IMR-90 (cell line): ENCODE measurements around the gene ADAM12. TPM values are rescaled to one million over a fixed set of nuclear protein-coding genes. Genes with fewer than 3 reads are reported as not detected.
A peak's percentile ranks its signal among the peaks of the same experiment; 100 is the strongest.

Source experiments
- ATAC-seq: fragments of 200-7000 bp; cut with Tn5 transposase; 2 replicates; pipeline ENCODE4 v1.9.1; 2020; ENCODE audit warnings: low read depth, mild to moderate bottlenecking, moderate library complexity
- BruUV-seq: library from RNA; stranded (reverse); fragments of 400-500 nt; replicated peaks from 2 replicates; lab custom pipeline; 2021; lab: Mats Ljungman, UMichigan
- CTCF ChIA-PET: fragments of 300-600 bp; formaldehyde crosslinking; extraction: SDS; loops from one replicate; lab custom pipeline; 2021; ENCODE audit warnings: antibody characterized with exemption; lab: Yijun Ruan, JAX
- POLR2A ChIA-PET: fragments of 300-600 bp; sonication (Branson Sonifier 250); formaldehyde crosslinking; loops from one replicate; lab custom pipeline; 2022; ENCODE audit warnings: antibody characterized with exemption; ENCODE audit not compliant: unreplicated experiment; lab: Charles Lee
- DNase-seq: peaks from one replicate; pipeline ENCODE4 v3.0.0; 2013
- H2AFZ ChIP-seq: replicated peaks from 2 replicates; pipeline ENCODE3; 2013; ENCODE audit warnings: low read length, mild to moderate bottlenecking; ENCODE audit not compliant: poor library complexity
- H2AK5ac ChIP-seq: 2 replicates; pipeline ENCODE4 v1.6.1; 2013; ENCODE audit warnings: low read depth, low read length, inconsistent platforms
- H2AK9ac ChIP-seq: replicated peaks from 2 replicates; pipeline ENCODE3; 2013; ENCODE audit warnings: mild to moderate bottlenecking, low read depth, low read length, moderate library complexity; ENCODE audit not compliant: poor library complexity
- H2BK120ac ChIP-seq: 2 replicates; pipeline ENCODE4 v1.6.1; 2013; ENCODE audit warnings: low read depth, low read length, inconsistent platforms
- H2BK15ac ChIP-seq: 3 replicates; pipeline ENCODE4 v1.6.1; 2013; ENCODE audit warnings: low read depth, low read length, inconsistent platforms
- H2BK20ac ChIP-seq: 2 replicates; pipeline ENCODE4 v1.6.1; 2013; ENCODE audit warnings: low read depth, mild to moderate bottlenecking, inconsistent platforms, low read length, moderate library complexity
- H2BK5ac ChIP-seq: 2 replicates; pipeline ENCODE4 v1.6.1; 2013; ENCODE audit warnings: mild to moderate bottlenecking, low read depth, low read length, inconsistent platforms; ENCODE audit not compliant: poor library complexity, severe bottlenecking
- H3K14ac ChIP-seq: replicated peaks from 2 replicates; pipeline ENCODE4 v1.6.1; 2013; ENCODE audit warnings: low read depth, low read length, inconsistent platforms
- H3K18ac ChIP-seq: 2 replicates; pipeline ENCODE4 v1.6.1; 2013; ENCODE audit warnings: low read depth, low read length, control low read depth
- H3K23ac ChIP-seq: 2 replicates; pipeline ENCODE4 v1.6.1; 2013; ENCODE audit warnings: low read depth, low read length, inconsistent platforms
- H3K27ac ChIP-seq: 2 replicates; pipeline ENCODE4 v1.5.1; 2013; ENCODE audit warnings: mild to moderate bottlenecking, control low read depth, low read length; ENCODE audit not compliant: insufficient read depth
- H3K27me3 ChIP-seq: 2 replicates; pipeline ENCODE4 v1.6.1; 2013; ENCODE audit warnings: low read length; ENCODE audit not compliant: control insufficient read depth, insufficient read depth
- H3K36me3 ChIP-seq: 2 replicates; pipeline ENCODE4 v1.6.1; 2013; ENCODE audit warnings: low read length, mixed read lengths; ENCODE audit not compliant: control insufficient read depth, insufficient read depth
- H3K4ac ChIP-seq: 2 replicates; pipeline ENCODE4 v1.6.1; 2013; ENCODE audit warnings: low read depth, low read length, inconsistent platforms
- H3K4me1 ChIP-seq: 2 replicates; pipeline ENCODE4 v1.6.1; 2013; ENCODE audit warnings: low read length, mixed read lengths; ENCODE audit not compliant: control insufficient read depth, insufficient read depth
- H3K4me2 ChIP-seq: 2 replicates; pipeline ENCODE4 v1.6.1; 2013; ENCODE audit warnings: low read depth, mild to moderate bottlenecking, control low read depth, low read length, moderate library complexity
- H3K4me3 ChIP-seq: 2 replicates; pipeline ENCODE4 v1.5.1; 2013; ENCODE audit warnings: low read depth, mild to moderate bottlenecking, control low read depth, low read length, moderate library complexity; ENCODE audit not compliant: insufficient read depth
- H3K56ac ChIP-seq: 2 replicates; pipeline ENCODE4 v1.6.1; 2013; ENCODE audit warnings: low read length, inconsistent platforms; ENCODE audit not compliant: insufficient read depth; ENCODE audit errors: extremely low read depth
- H3K79me1 ChIP-seq, 2 experiments: 2 replicates each; pipeline ENCODE4 v1.6.1; 2013; ENCODE audit warnings: low read length in 2 of 2, inconsistent platforms in 1 of 2, low read depth in 1 of 2
- H3K9ac ChIP-seq: 2 replicates; pipeline ENCODE4 v1.6.1; 2013; ENCODE audit warnings: low read depth, low read length, control low read depth
- H3K9me1 ChIP-seq: 2 replicates; pipeline ENCODE4 v1.6.1; 2013; ENCODE audit warnings: low read length, inconsistent platforms; ENCODE audit not compliant: insufficient read depth
- H3K9me3 ChIP-seq: 2 replicates; pipeline ENCODE4 v1.6.1; 2013; ENCODE audit warnings: low read length; ENCODE audit not compliant: control insufficient read depth, insufficient read depth
- H4K20me1 ChIP-seq: 2 replicates; pipeline ENCODE4 v1.6.1; 2013; ENCODE audit warnings: low read length, inconsistent platforms; ENCODE audit not compliant: insufficient read depth
- H4K5ac ChIP-seq: 2 replicates; pipeline ENCODE4 v1.6.1; 2013; ENCODE audit warnings: mild to moderate bottlenecking, low read depth, low read length, control low read depth
- H4K8ac ChIP-seq, 2 experiments: 2 replicates each; pipeline ENCODE4 v1.6.1; 2013; ENCODE audit warnings: low read depth in 2 of 2, low read length in 2 of 2, control low read depth in 1 of 2, inconsistent platforms in 1 of 2
- H4K91ac ChIP-seq: 2 replicates; pipeline ENCODE4 v1.6.1; 2013; ENCODE audit warnings: low read depth, low read length, inconsistent platforms; ENCODE audit not compliant: insufficient read depth
- CEBPB ChIP-seq: IDR thresholded peaks from 2 replicates; pipeline ENCODE4 v1.6.1; 2012; ENCODE audit warnings: low read depth, low read length, improper control_type of control experiment
- CHD1 ChIP-seq: IDR thresholded peaks from 2 replicates; pipeline ENCODE4 v1.6.1; 2012; ENCODE audit warnings: low read depth, low read length, improper control_type of control experiment
- FOS ChIP-seq: fragments of 150-350 bp; IDR thresholded peaks from 2 replicates; pipeline ENCODE4 v1.6.1; 2016; ENCODE audit warnings: low read depth, low read length
- MAFK ChIP-seq: IDR thresholded peaks from 2 replicates; pipeline ENCODE4 v1.6.1; 2012; ENCODE audit warnings: low read depth, low read length, improper control_type of control experiment
- MAZ ChIP-seq: IDR thresholded peaks from 2 replicates; pipeline ENCODE4 v1.6.1; 2012; ENCODE audit warnings: low read depth, mild to moderate bottlenecking, low read length, improper control_type of control experiment, moderate library complexity, borderline replicate concordance
- MXI1 ChIP-seq: IDR thresholded peaks from 2 replicates; pipeline ENCODE4 v1.6.1; 2012; ENCODE audit warnings: low read depth, mild to moderate bottlenecking, low read length, moderate library complexity, borderline replicate concordance
- NFE2L2 ChIP-seq: fragments of 150-350 bp; IDR thresholded peaks from 2 replicates; pipeline ENCODE4 v1.6.1; 2016; ENCODE audit warnings: low read depth, mild to moderate bottlenecking, low read length
- POLR2A ChIP-seq: IDR thresholded peaks from 2 replicates; pipeline ENCODE4 v1.6.1; 2012; ENCODE audit warnings: mild to moderate bottlenecking, low read depth, low read length
- RAD21 ChIP-seq: IDR thresholded peaks from 2 replicates; pipeline ENCODE4 v1.6.1; 2012; ENCODE audit warnings: low read length, improper control_type of control experiment
- RCOR1 ChIP-seq: IDR thresholded peaks from 2 replicates; pipeline ENCODE4 v1.6.1; 2012; ENCODE audit warnings: mild to moderate bottlenecking, low read length, improper control_type of control experiment; ENCODE audit not compliant: insufficient replicate concordance
- RFX5 ChIP-seq: IDR thresholded peaks from 2 replicates; pipeline ENCODE4 v1.8.0; 2012; ENCODE audit warnings: low read depth, mild to moderate bottlenecking, low read length, moderate library complexity
- SMC3 ChIP-seq: fragments of 150-350 bp; IDR thresholded peaks from 2 replicates; pipeline ENCODE4 v1.6.1; 2016; ENCODE audit warnings: low read depth, mild to moderate bottlenecking, antibody characterized with exemption, low read length, moderate library complexity
- WGBS, 2 experiments: methylation state at CpG; one replicate each; pipeline versions ENCODE4 v1.1.5 to v1.1.7; 2013; ENCODE audit warnings: missing lambda C conversion rate in 2 of 2; ENCODE audit not compliant: insufficient read length in 1 of 2; ENCODE audit errors: extremely low coverage in 2 of 2; 5-methylcytosine and 5-hydroxymethylcytosine counted together
- dilution Hi-C: fragments of 300-500 bp; cut with HindIII; formaldehyde crosslinking; loops from one replicate; pipeline ENCODE4 v1.14.3; 2018; ENCODE audit warnings: low sequenced_read_pairs; ENCODE audit not compliant: unreplicated experiment
- in situ Hi-C: fragments of 300-500 bp; cut with MboI; formaldehyde crosslinking; loops from 3 replicates; pipeline ENCODE4 v1.14.3; 2019; ENCODE audit warnings: low sequenced_read_pairs, inconsistent platforms, mixed read lengths
- intact Hi-C: fragments of 100-400 bp; cut with micrococcal nuclease; formaldehyde crosslinking; loops from 2 replicates; pipeline ENCODE4 v1.10.0; 2022
- polyA plus RNA-seq, 3 experiments: library from polyadenylated mRNA; depleted of rRNA; stranded (reverse); fragments of >200 nt; gene quantifications; 2 replicates each; pipeline ENCODE4 v1.2.3, GENCODE V29; 2012; ENCODE audit warnings: low replicate concordance in 1 of 3
- total RNA-seq: library from RNA; depleted of rRNA; stranded (reverse); fragments of >200 nt; gene quantifications from 2 replicates; pipeline ENCODE4 v1.2.3, GENCODE V29; 2012
- TF ChIP-seq, protein P1 (sequence below): fragments of 150-350 bp; IDR thresholded peaks from 2 replicates; pipeline ENCODE4 v1.6.1; 2016; ENCODE audit warnings: low read depth, mild to moderate bottlenecking, low read length, moderate library complexity, borderline replicate concordance
- TF ChIP-seq, protein P2 (sequence below): fragments of 150-350 bp; IDR thresholded peaks from 2 replicates; pipeline ENCODE4 v1.6.1; 2017; ENCODE audit warnings: mild to moderate bottlenecking, antibody characterized with exemption, low read length, low read depth
- TF ChIP-seq, protein P3 (sequence below): conservative IDR thresholded peaks from 2 replicates; pipeline ENCODE4 v1.5.1; 2012; ENCODE audit warnings: mild to moderate bottlenecking, low read depth, low read length, improper control_type of control experiment

Gene ADAM12
- total and polyA plus RNA-seq, 2 of the 4 experiments (the other 2 are of a cell fraction), result 9.6 to 10.2 TPM

DNA sequence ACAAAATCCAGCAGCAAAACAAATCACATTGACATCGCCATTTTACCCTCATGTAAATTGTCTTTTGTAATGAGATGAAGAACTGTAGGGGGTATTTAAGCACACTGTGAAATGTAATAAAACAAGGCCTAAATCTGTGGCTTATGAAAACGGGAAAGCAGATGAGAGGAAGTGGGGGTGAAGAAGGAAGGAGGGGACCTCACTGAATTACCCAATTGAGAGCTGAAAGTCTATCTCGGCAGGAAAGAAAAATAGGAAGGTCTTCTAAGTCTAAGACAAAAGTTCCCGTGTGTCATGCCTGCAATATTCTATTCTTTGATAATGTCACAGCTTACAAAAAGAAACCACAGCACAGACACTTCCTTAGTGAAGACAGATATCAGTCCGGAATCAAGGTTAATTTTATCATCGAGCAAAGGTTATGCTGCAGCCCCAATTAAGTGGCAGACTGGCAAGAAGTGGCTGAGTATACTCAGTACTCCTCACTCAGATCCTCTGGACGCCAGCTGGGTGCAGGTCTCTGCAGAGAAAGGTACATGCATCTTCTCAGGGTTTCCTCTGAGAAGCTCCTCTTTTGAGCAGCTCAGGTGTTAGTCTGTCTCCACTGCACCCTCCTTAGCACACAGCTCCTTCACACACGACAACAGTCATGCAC lies 252.2 kb downstream of the ADAM12 start:
- Histone ChIP-seq H2AK5ac (no peak overlapping the region), H4K5ac (no peak overlapping the region), H3K36me3 (no peaks in the 10 kb centered on the region), H3K9me1 (peaks cover 5% of the 10 kb centered on the region), H2AFZ (no peak overlapping the region), H3K79me1 (no peaks in the 10 kb centered on the region), H3K4me1 (peaks cover 7% of the 10 kb centered on the region), H3K56ac (no peak overlapping the region), H4K8ac (no peak overlapping the region), H3K4ac (no peak overlapping the region), H3K4me3 (no peak overlapping the region), H2BK15ac (no peak overlapping the region; the same call in 2 of the 3 replicates), H2BK20ac (no peak overlapping the region), H2AK9ac (no peak overlapping the region), H3K27me3 (no peaks in the 10 kb centered on the region), H3K9me3 (no peaks in the 10 kb centered on the region), H3K18ac (no peak overlapping the region), H3K14ac (no peak overlapping the region), H2BK120ac (peak overlapping the region; percentile 37; the same call in 1 of the 2 replicates), H3K23ac (no peak overlapping the region), H3K9ac (no peak overlapping the region), H3K27ac (no peak overlapping the region), H4K91ac (no peak overlapping the region), H2BK5ac (no peak overlapping the region), H3K4me2 (no peak overlapping the region), H4K20me1 (no peaks in the 10 kb centered on the region)
- BruUV-seq, result no TSS peak
- 63% methylated on average over 1 of the region's 8 CpGs; no CpG with 5 or more reads in 1 of the 2 experiments for WGBS, 2 experiments
- CTCF ChIA-PET, result no interaction called here
- no peak for DNase-seq
- dilution Hi-C loops (no loop called here), in situ Hi-C loops (no loop called here), intact Hi-C loops (loop anchor here (1.0 to 10.0 kb wide), 3 partner anchors 109 to 369 kb away; no protein-coding TSS in a partner anchor)
- ATAC-seq, result no peak
- TF ChIP-seq MAFK (no peak), FOS (no peak), MAZ (no peak), MXI1 (no peak), RAD21 (no peak), RCOR1 (no peak), CEBPB (no peak), SMC3 (no peak), NFE2L2 (no peak), POLR2A (no peak), CHD1 (no peak), RFX5 (no peak)
- TF ChIP-seq, protein P1, sequence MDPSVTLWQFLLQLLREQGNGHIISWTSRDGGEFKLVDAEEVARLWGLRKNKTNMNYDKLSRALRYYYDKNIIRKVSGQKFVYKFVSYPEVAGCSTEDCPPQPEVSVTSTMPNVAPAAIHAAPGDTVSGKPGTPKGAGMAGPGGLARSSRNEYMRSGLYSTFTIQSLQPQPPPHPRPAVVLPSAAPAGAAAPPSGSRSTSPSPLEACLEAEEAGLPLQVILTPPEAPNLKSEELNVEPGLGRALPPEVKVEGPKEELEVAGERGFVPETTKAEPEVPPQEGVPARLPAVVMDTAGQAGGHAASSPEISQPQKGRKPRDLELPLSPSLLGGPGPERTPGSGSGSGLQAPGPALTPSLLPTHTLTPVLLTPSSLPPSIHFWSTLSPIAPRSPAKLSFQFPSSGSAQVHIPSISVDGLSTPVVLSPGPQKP, result no peak
- TF ChIP-seq, protein P2, sequence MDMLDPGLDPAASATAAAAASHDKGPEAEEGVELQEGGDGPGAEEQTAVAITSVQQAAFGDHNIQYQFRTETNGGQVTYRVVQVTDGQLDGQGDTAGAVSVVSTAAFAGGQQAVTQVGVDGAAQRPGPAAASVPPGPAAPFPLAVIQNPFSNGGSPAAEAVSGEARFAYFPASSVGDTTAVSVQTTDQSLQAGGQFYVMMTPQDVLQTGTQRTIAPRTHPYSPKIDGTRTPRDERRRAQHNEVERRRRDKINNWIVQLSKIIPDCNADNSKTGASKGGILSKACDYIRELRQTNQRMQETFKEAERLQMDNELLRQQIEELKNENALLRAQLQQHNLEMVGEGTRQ, result no peak
- TF ChIP-seq, protein P3, sequence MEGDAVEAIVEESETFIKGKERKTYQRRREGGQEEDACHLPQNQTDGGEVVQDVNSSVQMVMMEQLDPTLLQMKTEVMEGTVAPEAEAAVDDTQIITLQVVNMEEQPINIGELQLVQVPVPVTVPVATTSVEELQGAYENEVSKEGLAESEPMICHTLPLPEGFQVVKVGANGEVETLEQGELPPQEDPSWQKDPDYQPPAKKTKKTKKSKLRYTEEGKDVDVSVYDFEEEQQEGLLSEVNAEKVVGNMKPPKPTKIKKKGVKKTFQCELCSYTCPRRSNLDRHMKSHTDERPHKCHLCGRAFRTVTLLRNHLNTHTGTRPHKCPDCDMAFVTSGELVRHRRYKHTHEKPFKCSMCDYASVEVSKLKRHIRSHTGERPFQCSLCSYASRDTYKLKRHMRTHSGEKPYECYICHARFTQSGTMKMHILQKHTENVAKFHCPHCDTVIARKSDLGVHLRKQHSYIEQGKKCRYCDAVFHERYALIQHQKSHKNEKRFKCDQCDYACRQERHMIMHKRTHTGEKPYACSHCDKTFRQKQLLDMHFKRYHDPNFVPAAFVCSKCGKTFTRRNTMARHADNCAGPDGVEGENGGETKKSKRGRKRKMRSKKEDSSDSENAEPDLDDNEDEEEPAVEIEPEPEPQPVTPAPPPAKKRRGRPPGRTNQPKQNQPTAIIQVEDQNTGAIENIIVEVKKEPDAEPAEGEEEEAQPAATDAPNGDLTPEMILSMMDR, result no peak
- POLR2A ChIA-PET, result no interaction called here
